Measurements from ENCODE around the gene TUBA1C.
A peak's percentile ranks its signal among the peaks of the same experiment; 100 is the strongest.

Gene TUBA1C

DNA sequence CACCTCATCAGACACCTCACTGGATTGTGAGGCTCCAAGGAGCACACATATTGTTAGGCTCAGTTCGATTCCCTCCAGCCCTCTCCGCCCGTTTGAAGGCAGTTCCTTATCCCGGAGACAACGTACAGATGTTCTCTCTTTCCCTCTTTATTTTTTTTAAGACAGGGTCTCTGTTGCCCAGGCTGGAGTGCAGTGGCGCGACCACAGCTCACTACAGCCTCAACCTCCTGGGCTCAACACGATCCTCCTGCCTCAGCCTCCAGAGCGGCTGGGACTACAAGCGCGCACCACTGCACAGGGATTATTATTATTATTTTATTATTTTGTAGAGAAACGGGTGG lies 57.5 kb downstream of the TUBA1C start:
- peaks cover 12% of the 10 kb centered on the region for H3K36me3 ChIP-seq
- peak overlapping the region; percentile 86 to 93 for H3K4me3 ChIP-seq (ENCODE audit: low read depth in 1 of 2, low read length in 1 of 2)
- peaks cover 18 to 20% of the 10 kb centered on the region in 2 experiments for H3K4me1 ChIP-seq (ENCODE audit: control insufficient read depth in 1 of 2, insufficient read depth in 1 of 2, low read depth in 1 of 2, low read length in 1 of 2)
- TF ChIP-seq, protein P1, sequence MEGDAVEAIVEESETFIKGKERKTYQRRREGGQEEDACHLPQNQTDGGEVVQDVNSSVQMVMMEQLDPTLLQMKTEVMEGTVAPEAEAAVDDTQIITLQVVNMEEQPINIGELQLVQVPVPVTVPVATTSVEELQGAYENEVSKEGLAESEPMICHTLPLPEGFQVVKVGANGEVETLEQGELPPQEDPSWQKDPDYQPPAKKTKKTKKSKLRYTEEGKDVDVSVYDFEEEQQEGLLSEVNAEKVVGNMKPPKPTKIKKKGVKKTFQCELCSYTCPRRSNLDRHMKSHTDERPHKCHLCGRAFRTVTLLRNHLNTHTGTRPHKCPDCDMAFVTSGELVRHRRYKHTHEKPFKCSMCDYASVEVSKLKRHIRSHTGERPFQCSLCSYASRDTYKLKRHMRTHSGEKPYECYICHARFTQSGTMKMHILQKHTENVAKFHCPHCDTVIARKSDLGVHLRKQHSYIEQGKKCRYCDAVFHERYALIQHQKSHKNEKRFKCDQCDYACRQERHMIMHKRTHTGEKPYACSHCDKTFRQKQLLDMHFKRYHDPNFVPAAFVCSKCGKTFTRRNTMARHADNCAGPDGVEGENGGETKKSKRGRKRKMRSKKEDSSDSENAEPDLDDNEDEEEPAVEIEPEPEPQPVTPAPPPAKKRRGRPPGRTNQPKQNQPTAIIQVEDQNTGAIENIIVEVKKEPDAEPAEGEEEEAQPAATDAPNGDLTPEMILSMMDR (IDR thresholded peaks at IDR 0.05): no peak
- peak overlapping the region; percentile 38 for H3K27ac ChIP-seq
- no peaks in the 10 kb centered on the region for H3K9me3 ChIP-seq
- H3K27me3 ChIP-seq: peaks cover 13% of the 10 kb centered on the region

DNA sequence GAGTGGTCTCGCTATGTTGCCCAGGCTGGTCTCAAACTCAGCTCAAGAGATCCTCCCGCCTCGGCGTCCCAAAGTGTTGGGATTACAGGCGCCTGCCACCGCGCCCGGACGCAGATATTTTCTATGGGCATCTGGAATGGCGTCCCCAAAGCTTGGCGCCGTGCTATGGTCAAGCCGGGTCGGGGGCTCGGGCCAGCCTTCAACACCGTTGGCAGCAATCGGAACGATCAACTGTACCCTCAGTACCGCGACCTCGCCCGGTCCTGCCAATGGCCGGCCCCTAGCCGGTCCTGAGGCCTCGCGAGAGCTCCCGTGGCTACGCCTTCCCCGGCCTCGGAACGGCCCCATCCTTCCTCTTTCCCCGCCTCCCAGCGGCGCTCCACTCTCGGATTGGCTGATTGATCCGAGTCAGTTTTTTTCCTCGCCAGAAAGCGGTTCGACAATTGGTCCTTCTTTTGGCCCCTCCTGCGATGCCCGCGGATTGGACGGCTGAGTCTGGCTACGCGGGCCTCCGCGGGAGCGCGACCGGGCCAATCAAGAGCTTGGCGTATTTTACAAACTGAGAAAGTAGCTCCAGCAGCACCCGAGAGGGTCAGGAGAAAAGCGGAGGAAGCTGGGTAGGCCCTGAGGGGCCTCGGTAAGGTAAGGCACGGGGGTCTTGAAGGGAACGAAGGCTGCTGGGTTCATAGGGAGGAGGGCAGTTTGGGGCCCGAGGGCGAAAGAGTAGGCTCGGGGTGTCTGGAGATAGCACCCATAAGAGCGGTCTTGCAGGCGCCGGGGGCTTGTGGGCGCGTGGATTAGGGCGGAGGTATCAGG lies 58.0 kb downstream of the TUBA1C start, which contains the start of gene TROAP:
Gene TROAP (plus strand): TSS at position 548 of the 816 bp plus-strand sequence. CDS start 354 bp downstream, outside the sequence.
- TF ChIP-seq, protein P1 (IDR thresholded peaks at IDR 0.05): peak; percentile 30
- Histone ChIP-seq H3K27me3 (peaks cover 12% of the 10 kb centered on the region), H3K36me3 (peaks cover 13% of the 10 kb centered on the region), H3K9me3 (no peaks in the 10 kb centered on the region), H3K27ac (peak within 1 kb of the TSS; percentile 38), H3K4me3 (ENCODE audit: low read depth in 1 of 2, low read length in 1 of 2) (peak within 1 kb of the TSS; percentile 86 to 93), H3K4me1 (ENCODE audit: control insufficient read depth in 1 of 2, insufficient read depth in 1 of 2, low read depth in 1 of 2, low read length in 1 of 2) (peaks cover 18 to 20% of the 10 kb centered on the region in 2 experiments)

DNA sequence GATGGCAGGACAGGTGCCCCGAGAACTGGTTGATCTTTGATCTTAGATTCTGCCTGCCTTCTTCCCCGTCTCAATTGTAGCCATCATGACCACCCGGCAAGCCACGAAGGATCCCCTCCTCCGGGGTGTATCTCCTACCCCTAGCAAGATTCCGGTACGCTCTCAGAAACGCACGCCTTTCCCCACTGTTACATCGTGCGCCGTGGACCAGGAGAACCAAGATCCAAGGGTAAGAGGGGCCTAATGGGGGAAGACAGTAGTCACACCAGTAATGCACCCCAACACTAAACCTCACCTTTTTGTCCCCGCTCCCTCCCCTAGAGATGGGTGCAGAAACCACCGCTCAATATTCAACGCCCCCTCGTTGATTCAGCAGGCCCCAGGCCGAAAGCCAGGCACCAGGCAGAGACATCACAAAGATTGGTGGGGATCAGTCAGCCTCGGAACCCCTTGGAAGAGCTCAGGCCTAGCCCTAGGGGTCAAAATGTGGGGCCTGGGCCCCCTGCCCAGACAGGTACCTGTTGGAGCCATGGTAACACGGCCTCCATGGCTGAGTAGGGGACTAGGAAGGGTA lies 58.7 kb downstream of the TUBA1C start:
- Histone ChIP-seq H3K36me3 (peaks cover 16% of the 10 kb centered on the region), H3K9me3 (no peaks in the 10 kb centered on the region), H3K4me3 (ENCODE audit: low read depth in 1 of 2, low read length in 1 of 2) (peak overlapping the region; percentile 86 to 93), H3K27me3 (peaks cover 7% of the 10 kb centered on the region), H3K27ac (no peak overlapping the region), H3K4me1 (ENCODE audit: control insufficient read depth in 1 of 2, insufficient read depth in 1 of 2, low read depth in 1 of 2, low read length in 1 of 2) (peaks cover 18 to 20% of the 10 kb centered on the region in 2 experiments)
- TF ChIP-seq, protein P1 (IDR thresholded peaks at IDR 0.05): no peak

All from neutrophil (primary cell).